Endodermal cell (in vitro differentiated cells): ENCODE measurements around the gene NUBP1. TPM values are rescaled to one million over a fixed set of nuclear protein-coding genes. Genes with fewer than 3 reads are reported as not detected.

Experiments
- DNase-seq: peaks from one replicate; pipeline ENCODE4 v3.0.0-alpha.2; 2017
- H3K27ac ChIP-seq: 2 replicates; pipeline ENCODE4 v1.5.1; 2013; ENCODE audit warnings: mild to moderate bottlenecking, low read depth, low read length, moderate library complexity
- H3K27me3 ChIP-seq: 2 replicates; pipeline ENCODE4 v1.6.1; 2013; ENCODE audit warnings: mild to moderate bottlenecking, low read length, moderate library complexity; ENCODE audit not compliant: insufficient read depth, control insufficient read depth, poor library complexity, severe bottlenecking
- H3K36me3 ChIP-seq: 2 replicates; pipeline ENCODE4 v1.7.0; 2013; ENCODE audit warnings: mild to moderate bottlenecking, low read length, moderate library complexity; ENCODE audit not compliant: control insufficient read depth, insufficient read depth
- H3K4me1 ChIP-seq: one replicate; pipeline ENCODE4 v1.7.0; 2013; ENCODE audit warnings: low read length; ENCODE audit not compliant: control insufficient read depth, insufficient read depth
- H3K4me3 ChIP-seq: 2 replicates; pipeline ENCODE4 v1.5.1; 2013; ENCODE audit warnings: mild to moderate bottlenecking, low read length, moderate library complexity
- H3K9ac ChIP-seq: 2 replicates; pipeline ENCODE4 v1.6.1; 2013; ENCODE audit warnings: mild to moderate bottlenecking, low read length, moderate library complexity; ENCODE audit not compliant: poor library complexity, severe bottlenecking; ENCODE audit errors: extremely low read depth
- H3K9me3 ChIP-seq: 2 replicates; pipeline ENCODE4 v1.6.1; 2013; ENCODE audit warnings: mild to moderate bottlenecking, low read length, moderate library complexity; ENCODE audit not compliant: control insufficient read depth
- H3K27ac Mint-ChIP-seq: 2 replicates; pipeline ENCODE4 v1.8.0; 2020; ENCODE audit warnings: mixed read lengths
- H3K27me3 Mint-ChIP-seq: 2 replicates; pipeline ENCODE4 v1.8.0; 2021; ENCODE audit warnings: mild to moderate bottlenecking, mixed read lengths; ENCODE audit not compliant: insufficient read depth
- H3K36me3 Mint-ChIP-seq: 2 replicates; pipeline ENCODE4 v1.8.0; 2020; ENCODE audit warnings: low read depth, mixed read lengths
- H3K4me1 Mint-ChIP-seq: 2 replicates; pipeline ENCODE4 v1.8.0; 2020; ENCODE audit warnings: mixed read lengths
- H3K4me3 Mint-ChIP-seq: 2 replicates; pipeline ENCODE4 v1.8.0; 2020; ENCODE audit warnings: mild to moderate bottlenecking, moderate library complexity, mixed read lengths
- H3K9me3 Mint-ChIP-seq: 2 replicates; pipeline ENCODE4 v1.8.0; 2020; ENCODE audit warnings: mild to moderate bottlenecking, mixed read lengths
- CTCF ChIP-seq: fragments of 200-600 bp; sonication (generic); conservative IDR thresholded peaks from 2 replicates; pipeline ENCODE4 v1.5.0; 2021; ENCODE audit warnings: antibody characterized with exemption, mild to moderate bottlenecking
- WGBS, 2 experiments: methylation state at CpG; one replicate each; pipeline versions ENCODE4 v1.1.5 to v1.1.7; 2013; ENCODE audit warnings: missing lambda C conversion rate in 2 of 2, mixed read lengths in 1 of 2; ENCODE audit not compliant: insufficient coverage in 1 of 2, insufficient read length in 1 of 2; 5-methylcytosine and 5-hydroxymethylcytosine counted together
- total RNA-seq, 2 donors: library from RNA; stranded (reverse); fragmentation: NEBNext Ultra II Directional in 1 of 2; extraction: Animal tissue kit (Norgen Biotek cat#: 25700) in 1 of 2; gene quantifications; 2 replicates in 1 of 2; 3 replicates in 1 of 2; pipeline ENCODE4 v1.2.1, GENCODE V29; 2021

Gene NUBP1
- total RNA-seq, 2 donors from 2014 or later, result 22.4 to 26.3 TPM

GRCh38 chr16:10791048-10791447 lies 47.4 kb downstream of the NUBP1 start:
- H3K27me3 ChIP-seq, result no peaks in the 10 kb centered on the region
- Mint-ChIP-seq H3K4me1 (peaks cover 10% of the 10 kb centered on the region), H3K36me3 (peaks cover 17% of the 10 kb centered on the region), H3K4me3 (no peak overlapping the region), H3K27me3 (no peaks in the 10 kb centered on the region), H3K27ac (no peak overlapping the region), H3K9me3 (peaks cover 16% of the 10 kb centered on the region)
- no peak overlapping the region for H3K9ac ChIP-seq
- H3K4me3 ChIP-seq, result no peak overlapping the region
- H3K27ac ChIP-seq, result no peak overlapping the region
- no peak for TF ChIP-seq CTCF
- H3K4me1 ChIP-seq, result no peaks in the 10 kb centered on the region
- 90 to 100% methylated on average over 3 to 4 of the region's 4 CpGs for WGBS, 2 experiments
- peaks cover 14% of the 10 kb centered on the region for H3K9me3 ChIP-seq
- H3K36me3 ChIP-seq, result no peaks in the 10 kb centered on the region
- DNase-seq, result no peak

DNA sequence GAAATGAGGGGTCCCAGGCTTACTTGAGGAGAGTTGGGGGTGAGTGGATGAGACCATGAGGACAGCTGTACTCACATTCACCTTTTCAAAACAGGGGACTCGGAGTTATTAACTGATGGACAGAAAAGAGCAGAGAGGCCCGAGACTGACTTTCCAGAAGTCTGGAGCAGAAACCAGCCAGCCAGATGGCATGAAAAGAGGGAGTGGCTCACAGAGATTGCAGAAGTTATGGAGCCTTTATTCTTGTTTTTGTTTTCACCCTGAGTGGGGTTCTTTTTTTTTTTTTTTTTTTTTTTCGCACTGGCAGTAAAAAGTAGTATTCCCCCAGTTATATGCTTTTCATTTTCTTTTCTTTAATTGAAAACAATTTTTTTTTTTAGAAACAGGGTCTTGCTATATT lies 56.1 kb downstream of the NUBP1 start:
- Histone ChIP-seq H3K27ac (no peak overlapping the region), H3K4me1 (no peaks in the 10 kb centered on the region), H3K36me3 (no peaks in the 10 kb centered on the region), H3K9ac (no peak overlapping the region), H3K9me3 (no peaks in the 10 kb centered on the region), H3K27me3 (no peaks in the 10 kb centered on the region), H3K4me3 (no peak overlapping the region)
- Mint-ChIP-seq H3K4me3 (no peak overlapping the region), H3K36me3 (peaks cover 14% of the 10 kb centered on the region), H3K9me3 (no peaks in the 10 kb centered on the region), H3K4me1 (no peaks in the 10 kb centered on the region), H3K27ac (no peak overlapping the region), H3K27me3 (no peaks in the 10 kb centered on the region)
- DNase-seq, result no peak
- no peak for TF ChIP-seq CTCF
- 92% methylated on average over 2 of the region's 3 CpGs; no CpG with 5 or more reads in 1 of the 2 experiments for WGBS, 2 experiments

DNA sequence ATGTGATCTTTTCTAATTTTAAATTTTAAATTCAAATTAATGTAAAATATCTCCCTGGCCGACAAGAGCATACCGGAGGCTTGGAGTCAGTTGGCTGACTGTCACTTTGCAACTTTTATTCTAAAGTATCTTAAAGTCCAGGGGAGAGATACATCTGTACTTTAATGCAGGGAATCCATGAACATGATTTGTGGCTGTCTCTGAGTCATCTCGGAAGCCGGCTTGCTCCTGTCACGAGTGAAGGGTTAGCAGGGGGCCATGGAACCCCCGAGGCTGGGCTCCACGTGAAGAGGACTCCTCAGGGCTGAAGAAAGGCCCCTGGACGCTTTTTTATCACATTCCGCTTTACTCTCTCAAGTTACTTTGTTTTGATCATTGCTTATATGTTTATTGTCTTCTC lies 61.7 kb downstream of the NUBP1 start:
- H3K9ac ChIP-seq, result no peak overlapping the region
- no peaks in the 10 kb centered on the region for H3K4me1 Mint-ChIP-seq
- no peaks in the 10 kb centered on the region for H3K4me1 ChIP-seq
- DNase-seq, result no peak
- H3K9me3 Mint-ChIP-seq, result no peaks in the 10 kb centered on the region
- no peak overlapping the region for H3K27ac ChIP-seq
- H3K4me3 Mint-ChIP-seq, result no peak overlapping the region
- H3K36me3 ChIP-seq, result no peaks in the 10 kb centered on the region
- H3K9me3 ChIP-seq, result no peaks in the 10 kb centered on the region
- 87 to 93% methylated on average over 6 to 9 of the region's 9 CpGs for WGBS, 2 experiments
- peaks cover 8% of the 10 kb centered on the region for H3K36me3 Mint-ChIP-seq
- no peak for TF ChIP-seq CTCF
- no peaks in the 10 kb centered on the region for H3K27me3 Mint-ChIP-seq
- no peak overlapping the region for H3K27ac Mint-ChIP-seq
- H3K4me3 ChIP-seq, result no peak overlapping the region
- no peaks in the 10 kb centered on the region for H3K27me3 ChIP-seq
